ENCODE results near the gene PDE6A. TPM values are rescaled to one million over a fixed set of nuclear protein-coding genes. Genes with fewer than 3 reads are reported as not detected.
A peak's percentile ranks its signal among the peaks of the same experiment; 100 is the strongest.

PDE6A gene
- total and polyA plus RNA-seq, 2 of the 13 experiments (the other 11 are each of a cell fraction or from before 2014, with no cell fraction given) = 0.01 TPM; not detected in 1

DNA sequence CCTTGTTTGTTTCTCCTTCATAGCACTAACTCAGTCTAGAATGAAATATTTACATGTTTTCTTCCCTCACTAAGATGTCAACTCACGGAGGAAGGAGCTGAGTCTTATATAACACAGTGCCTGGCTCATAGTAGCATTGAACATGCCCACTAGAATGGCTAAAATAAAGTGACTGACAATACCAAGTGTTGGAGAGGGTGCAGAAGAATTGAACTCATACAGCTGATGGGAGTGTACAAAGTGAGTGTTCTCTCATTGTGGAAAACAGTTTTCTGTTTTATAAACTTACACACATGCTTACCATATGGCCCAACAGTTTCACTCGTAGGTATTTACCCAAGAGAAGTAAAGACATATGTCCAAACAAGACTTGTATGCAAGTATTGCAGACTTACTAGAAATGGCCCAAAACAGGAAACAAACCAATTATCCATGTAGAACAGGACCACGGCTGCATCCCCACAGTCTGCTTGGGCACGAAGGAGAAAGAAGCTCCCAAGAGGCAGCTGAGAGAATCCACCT, 127.0 kb downstream of the PDE6A start:
- ATAC-seq = no peak
- no peak overlapping the region for H2AFZ ChIP-seq (ENCODE audit: low read length)
- H3K9ac ChIP-seq (ENCODE audit: insufficient read depth, low read depth, low read length) = no peak overlapping the region
- H3K9me3 ChIP-seq (ENCODE audit: low read length) = no peaks in the 10 kb centered on the region
- no peak overlapping the region for H3K27ac ChIP-seq (ENCODE audit: extremely low read length, insufficient read depth, low read length)
- peaks cover 9% of the 10 kb centered on the region; the same call in 1 of the 2 replicates for H3K4me1 ChIP-seq (ENCODE audit: insufficient read depth, low read length)
- WGBS (ENCODE audit: low lambda C conversion rate) = 71% methylated on average over 4 of the region's 4 CpGs
- no peak for DNase-seq (ENCODE audit: low spot score)
- H3K4me3 ChIP-seq (replicated peaks in 1 of 3; ENCODE audit: insufficient read depth in 1 of 3, low read depth in 2 of 3, low read length in 3 of 3) = no peak overlapping the region
- FAIRE-seq = no peak
- TF ChIP-seq ZNF7 (CRISPR knock-in tag; IDR thresholded peaks at IDR 0.05) (peak; percentile 54; the same call in 1 of the 2 replicates), ZNF646 (CRISPR knock-in tag; IDR thresholded peaks at IDR 0.05) (no peak)
- no peaks in the 10 kb centered on the region for H3K79me2 ChIP-seq (ENCODE audit: insufficient read depth, low read length)
- H3K27me3 ChIP-seq (ENCODE audit: control insufficient read depth in 1 of 2, insufficient read depth in 2 of 2, low read length in 2 of 2) = no peaks in the 10 kb centered on the region
- CTCF ChIA-PET (ENCODE audit: low intra/inter-chr PET ratio, low total read pairs) = no interaction called here
- in situ Hi-C loops (cut with HindIII; ENCODE audit: extremely low pct_ligation_motif_present, low pct_unique_long_range_greater_than_20kb) = no loop called here
- H4K20me1 ChIP-seq (ENCODE audit: insufficient read depth, low read length) = no peaks in the 10 kb centered on the region
- H3K36me3 ChIP-seq (replicated peaks in 1 of 2; ENCODE audit: control insufficient read depth in 1 of 2, insufficient read depth in 2 of 2, low read length in 2 of 2) = no peaks in the 10 kb centered on the region; a peak in 1 of 5 replicates
- POLR2A ChIA-PET = no interaction called here
- no TSS peak for BruUV-seq (replicated peaks)
- intact Hi-C loops (cut with micrococcal nuclease; ENCODE audit: unreplicated experiment) = no loop called here
- no peak overlapping the region for H3K4me2 ChIP-seq (ENCODE audit: low read depth, low read length)
